Keratinocyte (primary cell): Measurements from ENCODE around the gene ASPHD2. TPM values are rescaled to one million over a fixed set of nuclear protein-coding genes. Genes with fewer than 3 reads are reported as not detected.

Experiments
- DNase-seq: peaks from one replicate; pipeline ENCODE4 v3.0.0-alpha.2; 2011; ENCODE audit warnings: low read depth, missing footprints, low spot score
- FAIRE-seq: peaks from 2 replicates; lab custom pipeline; 2011; peaks lifted over from hg19 to GRCh38; lab: Jason Lieb, UNC
- H2AFZ ChIP-seq: 2 replicates; pipeline ENCODE4 v1.6.0; 2012; ENCODE audit warnings: low read length, control low read depth, inconsistent platforms; ENCODE audit not compliant: control insufficient read depth
- H3K27ac ChIP-seq: 2 replicates; pipeline ENCODE4 v1.5.1; 2011; ENCODE audit warnings: low read length; ENCODE audit not compliant: control insufficient read depth, insufficient read depth
- H3K27me3 ChIP-seq: 3 replicates; pipeline ENCODE4 v1.6.0; 2011; ENCODE audit warnings: low read length; ENCODE audit not compliant: control insufficient read depth, insufficient read depth; ENCODE audit errors: extremely low read depth
- H3K36me3 ChIP-seq, 2 experiments: 2 replicates in 1 of 2; 3 replicates in 1 of 2; pipeline ENCODE4 v1.5.1; 2011; ENCODE audit warnings: low read length in 2 of 2, mild to moderate bottlenecking in 1 of 2; ENCODE audit not compliant: control insufficient read depth in 2 of 2, insufficient read depth in 2 of 2; ENCODE audit errors: extremely low read depth in 1 of 2
- H3K4me1 ChIP-seq: 3 replicates; pipeline ENCODE4 v1.5.1; 2011; ENCODE audit warnings: low read length; ENCODE audit not compliant: control insufficient read depth, insufficient read depth; ENCODE audit errors: extremely low read depth
- H3K4me2 ChIP-seq: 3 replicates; pipeline ENCODE4 v1.6.0; 2011; ENCODE audit warnings: low read depth, low read length; ENCODE audit not compliant: control insufficient read depth, insufficient read depth; ENCODE audit errors: extremely low read depth
- H3K4me3 ChIP-seq, 3 experiments: fragments of 200-600 bp in 1 of 3; sonication (generic) in 1 of 3; 2 replicates in 2 of 3; 3 replicates in 1 of 3; pipeline ENCODE4 v1.5.1; 2011 to 2016; ENCODE audit warnings: low read length in 3 of 3, mild to moderate bottlenecking in 3 of 3, control low read depth in 2 of 3, inconsistent platforms in 1 of 3, low read depth in 1 of 3, mixed read lengths in 1 of 3, mixed run types in 1 of 3, moderate library complexity in 1 of 3; ENCODE audit not compliant: control insufficient read depth in 2 of 3, insufficient read depth in 2 of 3; ENCODE audit errors: extremely low read depth in 1 of 3
- H3K79me2 ChIP-seq: 2 replicates; pipeline ENCODE4 v1.6.0; 2012; ENCODE audit warnings: low read length; ENCODE audit not compliant: control insufficient read depth, insufficient read depth
- H3K9ac ChIP-seq: 3 replicates; pipeline ENCODE4 v1.6.0; 2011; ENCODE audit warnings: low read length; ENCODE audit not compliant: control insufficient read depth, insufficient read depth; ENCODE audit errors: extremely low read depth
- H3K9me1 ChIP-seq: 3 replicates; pipeline ENCODE4 v1.6.0; 2011; ENCODE audit warnings: low read length; ENCODE audit not compliant: control insufficient read depth, insufficient read depth; ENCODE audit errors: extremely low read depth
- H3K9me3 ChIP-seq: 2 replicates; pipeline ENCODE4 v1.5.1; 2012; ENCODE audit warnings: low read depth, low read length; ENCODE audit not compliant: control insufficient read depth
- H4K20me1 ChIP-seq: 3 replicates; pipeline ENCODE4 v1.6.0; 2011; ENCODE audit warnings: low read length; ENCODE audit not compliant: control insufficient read depth, insufficient read depth; ENCODE audit errors: extremely low read depth
- CTCF ChIP-seq, 3 experiments: IDR thresholded peaks in 1 of 3; conservative IDR thresholded peaks in 1 of 3; optimal IDR thresholded peaks in 1 of 3; 2 replicates in 2 of 3; 3 replicates in 1 of 3; pipeline versions ENCODE3 to v1.5.1; 2011; ENCODE audit warnings: low read length in 3 of 3, mild to moderate bottlenecking in 3 of 3, moderate library complexity in 2 of 3, control low read depth in 1 of 3, inconsistent platforms in 1 of 3; ENCODE audit not compliant: insufficient read depth in 2 of 3; ENCODE audit errors: extremely low read depth in 1 of 3
- EZH2 ChIP-seq: IDR thresholded peaks from one replicate; pipeline ENCODE4 v1.6.1; 2012; ENCODE audit warnings: inconsistent platforms, mild to moderate bottlenecking, low read length, moderate library complexity
- dilution Hi-C: fragments of 300-500 bp; cut with MboI; formaldehyde crosslinking; loops from one replicate; pipeline ENCODE4 v1.7.0; 2020; ENCODE audit warnings: low sequenced_read_pairs; ENCODE audit not compliant: extremely low pct_ligation_motif_present
- polyA plus RNA-seq, 5 experiments: library from polyadenylated mRNA; depleted of rRNA in 3 of 5; stranded (reverse) in 3 of 5; stranded (forward) in 1 of 5; unstranded in 1 of 5; fragments of >200 nt; gene quantifications; 1 replicate in 1 of 5; 2 replicates in 3 of 5; 3 replicates in 1 of 5; pipeline versions ENCODE4 v1.2.1 to v1.2.3, GENCODE V29; 2011 to 2012; ENCODE audit warnings: missing spikeins in 2 of 5, low read depth in 1 of 5, low replicate concordance in 1 of 5

Gene ASPHD2
- polyA plus RNA-seq, 1 donor (not counting 4 experiments of a cell fraction or from before 2014, with no cell fraction given): 3.5 TPM

- Histone ChIP-seq H4K20me1 (no peaks in the 10 kb centered on the region), H3K27me3 (no peaks in the 10 kb centered on the region), H3K9ac (no peak overlapping the region), H3K79me2 (peaks cover 5% of the 10 kb centered on the region), H3K27ac (no peak overlapping the region), H3K9me3 (no peaks in the 10 kb centered on the region), H2AFZ (no peak overlapping the region), H3K4me1 (peaks cover 2% of the 10 kb centered on the region), H3K4me2 (no peak overlapping the region), H3K4me3 (no peak overlapping the region), H3K36me3 (peaks cover 23 to 33% of the 10 kb centered on the region in 2 experiments), H3K9me1 (no peaks in the 10 kb centered on the region)
- dilution Hi-C loops: loop anchor here (5.0 kb wide), 1 partner anchor 37 kb away; no protein-coding TSS in a partner anchor
- no peak for FAIRE-seq
- no peak for DNase-seq
- no peak for TF ChIP-seq CTCF (optimal IDR thresholded peaks at IDR 0.05 in 1 of 3, IDR thresholded peaks at IDR 0.05 in 1 of 3, conservative IDR thresholded peaks at IDR 0.05 in 1 of 3; ENCODE audit: extremely low read depth in 1 of 3, insufficient read depth in 2 of 3, low read length in 3 of 3)
- no peak for TF ChIP-seq EZH2
Observed at GRCh38 chr22:26453812-26454500, 24.9 kb downstream of the ASPHD2 start.

DNA sequence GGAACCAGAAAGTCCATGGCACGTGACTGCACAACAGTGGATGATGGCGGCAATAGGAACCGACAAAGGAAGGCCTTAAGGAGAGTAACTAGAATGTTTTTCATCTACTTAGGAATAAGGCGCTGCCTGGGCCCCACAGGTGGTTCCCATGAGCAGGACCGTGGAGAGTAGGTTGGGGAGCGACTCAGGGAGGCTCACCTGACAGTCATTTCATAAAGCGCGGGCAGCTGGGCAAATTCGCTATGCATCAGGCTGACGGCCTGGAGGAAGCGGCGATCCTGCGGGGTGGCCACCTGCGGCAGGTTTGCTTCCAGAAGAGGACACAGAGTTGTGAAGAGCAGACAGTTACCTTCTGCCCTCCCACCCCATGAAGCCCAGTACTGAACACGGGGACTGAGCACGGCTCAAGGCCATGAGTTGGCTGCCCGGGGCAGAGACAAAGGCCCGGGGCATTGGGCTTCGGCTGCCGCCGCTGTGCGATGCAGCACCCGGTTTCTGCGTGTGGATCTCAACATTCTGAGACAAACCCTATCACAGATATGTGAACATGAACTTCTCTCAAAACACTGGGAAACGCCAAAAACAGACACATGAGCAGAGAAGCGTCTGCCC lies 28.7 kb downstream of the ASPHD2 start:
- H3K27me3 ChIP-seq: no peaks in the 10 kb centered on the region
- no peaks in the 10 kb centered on the region for H4K20me1 ChIP-seq
- H3K9ac ChIP-seq: no peak overlapping the region
- no peak overlapping the region for H2AFZ ChIP-seq
- dilution Hi-C loops: no loop called here
- no peak for DNase-seq
- H3K9me3 ChIP-seq: no peaks in the 10 kb centered on the region
- no peaks in the 10 kb centered on the region for H3K9me1 ChIP-seq
- H3K4me3 ChIP-seq: no peak overlapping the region
- TF ChIP-seq EZH2: no peak
- TF ChIP-seq CTCF (optimal IDR thresholded peaks at IDR 0.05 in 1 of 3, IDR thresholded peaks at IDR 0.05 in 1 of 3, conservative IDR thresholded peaks at IDR 0.05 in 1 of 3; ENCODE audit: extremely low read depth in 1 of 3, insufficient read depth in 2 of 3, low read length in 3 of 3): no peak
- no peak for FAIRE-seq
- H3K4me2 ChIP-seq: no peak overlapping the region
- peaks cover 6% of the 10 kb centered on the region for H3K79me2 ChIP-seq
- H3K27ac ChIP-seq: no peak overlapping the region
- peaks cover 21% of the 10 kb centered on the region for H3K4me1 ChIP-seq
- H3K36me3 ChIP-seq: peaks cover 21 to 40% of the 10 kb centered on the region in 2 experiments
